Measurements from ENCODE around the gene PKP2.

- no peak for TF ChIP-seq ZFX (IDR thresholded peaks at IDR 0.05)
- no peak for TF ChIP-seq CTCF (conservative IDR thresholded peaks at IDR 0.05)
These were observed 7.2 kb upstream of the PKP2 start for GRCh38 chr12:32903763-32904162.

Measured in C4-2B (cell line).